PC-3 (cell line): Measurements from ENCODE around the gene AHSP. TPM values are rescaled to one million over a fixed set of nuclear protein-coding genes. Genes with fewer than 3 reads are reported as not detected.

ENCODE experiments used
- ATAC-seq: fragments of 200-7000 bp; cut with Tn5 transposase; 2 replicates; pipeline ENCODE4 v1.9.1; 2020; ENCODE audit warnings: mild to moderate bottlenecking, moderate library complexity
- BruUV-seq: library from RNA; stranded (reverse); fragments of 400-500 nt; replicated peaks from 2 replicates; lab custom pipeline; 2021; lab: Mats Ljungman, UMichigan
- CTCF ChIA-PET: fragments of 300-600 bp; sonication (Branson Sonifier 250); formaldehyde crosslinking; loops from one replicate; lab custom pipeline; 2022; ENCODE audit warnings: antibody characterized with exemption; lab: Charles Lee
- POLR2A ChIA-PET: fragments of 300-600 bp; sonication (Branson Sonifier 250); formaldehyde crosslinking; loops from one replicate; lab custom pipeline; 2022; ENCODE audit warnings: antibody characterized with exemption; ENCODE audit not compliant: unreplicated experiment; lab: Charles Lee
- DNase-seq: peaks from one replicate; pipeline ENCODE4 v3.0.0-alpha.2; 2015
- H2AFZ ChIP-seq: fragments of 300-600 bp; sonication (generic); 2 replicates; pipeline ENCODE4 v1.6.0; 2016; ENCODE audit warnings: antibody characterized with exemption, low read length
- H3F3A ChIP-seq: fragments of 300-600 bp; sonication (generic); one replicate; pipeline ENCODE4 v1.6.0; 2017; ENCODE audit warnings: antibody characterized with exemption, low read length, control low read depth, mild to moderate bottlenecking; ENCODE audit not compliant: unreplicated experiment
- H3K27ac ChIP-seq: fragments of 300-600 bp; sonication (generic); 2 replicates; pipeline ENCODE4 v1.5.1; 2016; ENCODE audit warnings: mild to moderate bottlenecking, low read length
- H3K27me3 ChIP-seq: fragments of 300-600 bp; sonication (generic); 2 replicates; pipeline ENCODE4 v1.6.1; 2016; ENCODE audit warnings: low read length, mixed read lengths
- H3K36me3 ChIP-seq: fragments of 300-600 bp; sonication (generic); 2 replicates; pipeline ENCODE4 v1.6.1; 2016; ENCODE audit warnings: low read depth, mixed run types, low read length, mixed read lengths
- H3K4me1 ChIP-seq: fragments of 300-600 bp; sonication (generic); 2 replicates; pipeline ENCODE4 v1.5.1; 2016; ENCODE audit warnings: low read length; ENCODE audit not compliant: insufficient read depth
- H3K4me2 ChIP-seq: fragments of 300-600 bp; sonication (generic); 2 replicates; pipeline ENCODE4 v1.6.0; 2016; ENCODE audit warnings: low read length
- H3K4me3 ChIP-seq: fragments of 300-600 bp; sonication (generic); 2 replicates; pipeline ENCODE4 v1.5.1; 2016; ENCODE audit warnings: mild to moderate bottlenecking, low read length, mixed read lengths
- H3K79me2 ChIP-seq: fragments of 300-600 bp; sonication (generic); 2 replicates; pipeline ENCODE4 v1.6.1; 2017; ENCODE audit warnings: low read length, mixed read lengths
- H3K9ac ChIP-seq: fragments of 300-600 bp; sonication (generic); 2 replicates; pipeline ENCODE4 v1.6.0; 2016; ENCODE audit warnings: mild to moderate bottlenecking, low read length
- H3K9me2 ChIP-seq: fragments of 300-600 bp; sonication (generic); replicated peaks from 2 replicates; pipeline ENCODE4 v1.6.1; 2016; ENCODE audit warnings: mixed run types, low read length, mixed read lengths
- H3K9me3 ChIP-seq: fragments of 300-600 bp; sonication (generic); 2 replicates; pipeline ENCODE4 v1.6.1; 2016; ENCODE audit warnings: low read length, mixed read lengths
- H4K20me1 ChIP-seq: fragments of 300-600 bp; sonication (generic); 2 replicates; pipeline ENCODE4 v1.6.1; 2016; ENCODE audit warnings: low read length, mixed read lengths
- EZH2 ChIP-seq: fragments of 300-600 bp; sonication (generic); IDR thresholded peaks from one replicate; pipeline ENCODE4 v1.6.1; 2017; ENCODE audit warnings: antibody characterized with exemption, mild to moderate bottlenecking, low read length; ENCODE audit not compliant: unreplicated experiment
- EZH2phosphoT487 ChIP-seq: fragments of 300-600 bp; sonication (generic); IDR thresholded peaks from 2 replicates; pipeline ENCODE4 v1.6.1; 2018; ENCODE audit warnings: mild to moderate bottlenecking, antibody characterized with exemption, low read length, borderline replicate concordance
- intact Hi-C: fragments of 100-400 bp; cut with micrococcal nuclease; formaldehyde crosslinking; loops from 2 replicates; pipeline ENCODE4 v1.9.0; 2023
- total RNA-seq: library from RNA; depleted of rRNA; stranded (reverse); fragments of >200 nt; gene quantifications from 2 replicates; pipeline ENCODE4 v1.2.3, GENCODE V29; 2014
- TF ChIP-seq, protein P1 (sequence below): fragments of 300-600 bp; sonication (generic); conservative IDR thresholded peaks from 2 replicates; pipeline ENCODE4 v1.5.1; 2017; ENCODE audit warnings: antibody characterized with exemption, low read depth, mild to moderate bottlenecking, low read length

The AHSP gene
- total RNA-seq, 1 experiment from 2014 or later: not detected

DNA sequence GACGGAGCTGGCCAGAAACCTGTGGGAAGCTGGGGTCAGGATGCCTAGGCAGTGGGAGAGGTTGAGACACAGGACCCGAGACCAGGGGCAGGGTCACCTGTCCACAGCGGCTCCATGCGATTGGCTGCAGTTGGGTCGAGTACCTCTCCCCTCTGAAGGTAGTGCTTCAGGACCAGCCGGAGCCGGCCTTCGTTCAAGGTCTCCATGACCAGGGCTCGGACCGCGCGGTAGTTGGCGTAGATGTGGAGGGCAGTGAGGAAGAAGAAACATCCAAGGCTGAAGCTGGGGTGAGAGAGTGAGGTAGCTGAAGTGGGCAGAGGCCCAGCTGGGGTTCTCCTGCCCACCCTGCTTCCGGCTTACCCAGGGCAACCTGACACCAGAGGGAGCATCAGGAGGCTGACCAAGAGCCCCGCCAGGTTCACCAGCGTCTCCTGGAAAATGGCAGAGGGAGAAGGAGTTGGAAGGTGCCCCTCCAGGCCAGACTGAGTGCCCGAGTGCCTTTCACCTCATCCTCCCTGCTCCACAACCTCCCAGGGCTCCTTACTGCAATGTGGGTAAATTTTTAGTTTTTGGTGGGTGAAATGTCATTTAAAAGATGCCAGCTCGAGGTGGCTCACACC, 34.1 kb upstream of the AHSP start:
- Histone ChIP-seq H2AFZ (no peak overlapping the region), H3K4me3 (no peak overlapping the region), H3F3A (no peaks in the 10 kb centered on the region), H3K27ac (no peak overlapping the region), H3K9ac (no peak overlapping the region), H4K20me1 (no peaks in the 10 kb centered on the region), H3K79me2 (no peaks in the 10 kb centered on the region), H3K4me1 (no peaks in the 10 kb centered on the region), H3K36me3 (no peaks in the 10 kb centered on the region), H3K4me2 (no peak overlapping the region), H3K9me3 (no peaks in the 10 kb centered on the region), H3K27me3 (no peaks in the 10 kb centered on the region), H3K9me2 (no peaks in the 10 kb centered on the region)
- BruUV-seq: no TSS peak
- ATAC-seq (no peak), DNase-seq (no peak)
- TF ChIP-seq EZH2phosphoT487: no peak
- TF ChIP-seq, protein P1, sequence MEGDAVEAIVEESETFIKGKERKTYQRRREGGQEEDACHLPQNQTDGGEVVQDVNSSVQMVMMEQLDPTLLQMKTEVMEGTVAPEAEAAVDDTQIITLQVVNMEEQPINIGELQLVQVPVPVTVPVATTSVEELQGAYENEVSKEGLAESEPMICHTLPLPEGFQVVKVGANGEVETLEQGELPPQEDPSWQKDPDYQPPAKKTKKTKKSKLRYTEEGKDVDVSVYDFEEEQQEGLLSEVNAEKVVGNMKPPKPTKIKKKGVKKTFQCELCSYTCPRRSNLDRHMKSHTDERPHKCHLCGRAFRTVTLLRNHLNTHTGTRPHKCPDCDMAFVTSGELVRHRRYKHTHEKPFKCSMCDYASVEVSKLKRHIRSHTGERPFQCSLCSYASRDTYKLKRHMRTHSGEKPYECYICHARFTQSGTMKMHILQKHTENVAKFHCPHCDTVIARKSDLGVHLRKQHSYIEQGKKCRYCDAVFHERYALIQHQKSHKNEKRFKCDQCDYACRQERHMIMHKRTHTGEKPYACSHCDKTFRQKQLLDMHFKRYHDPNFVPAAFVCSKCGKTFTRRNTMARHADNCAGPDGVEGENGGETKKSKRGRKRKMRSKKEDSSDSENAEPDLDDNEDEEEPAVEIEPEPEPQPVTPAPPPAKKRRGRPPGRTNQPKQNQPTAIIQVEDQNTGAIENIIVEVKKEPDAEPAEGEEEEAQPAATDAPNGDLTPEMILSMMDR: no peak
- no peak for TF ChIP-seq EZH2
- ChIA-PET CTCF (no interaction called here), POLR2A (no interaction called here)
- intact Hi-C loops: no loop called here

- ChIA-PET POLR2A (no interaction called here), CTCF (no interaction called here)
- Histone ChIP-seq H3K4me1 (no peaks in the 10 kb centered on the region), H3K9ac (no peak overlapping the region), H3K4me2 (no peak overlapping the region), H3K9me3 (no peaks in the 10 kb centered on the region), H3K9me2 (no peaks in the 10 kb centered on the region), H3K4me3 (no peak overlapping the region), H3K27me3 (no peaks in the 10 kb centered on the region), H3K27ac (no peak overlapping the region), H3F3A (no peaks in the 10 kb centered on the region), H3K36me3 (no peaks in the 10 kb centered on the region), H3K79me2 (no peaks in the 10 kb centered on the region), H2AFZ (no peak overlapping the region), H4K20me1 (no peaks in the 10 kb centered on the region)
- no TSS peak for BruUV-seq
- TF ChIP-seq EZH2phosphoT487: no peak
- TF ChIP-seq EZH2: no peak
- TF ChIP-seq, protein P1: no peak
- ATAC-seq: no peak
- intact Hi-C loops: no loop called here
- DNase-seq: no peak
Measured at GRCh38 chr16:31496670-31497069, 31.0 kb upstream of the AHSP start.

GRCh38 chr16:31498493-31498892, 29.2 kb upstream of the AHSP start:
- intact Hi-C loops: no loop called here
- no peak for ATAC-seq
- Histone ChIP-seq H3K27me3 (no peaks in the 10 kb centered on the region), H3F3A (no peaks in the 10 kb centered on the region), H2AFZ (no peak overlapping the region), H3K4me1 (no peaks in the 10 kb centered on the region), H3K9ac (no peak overlapping the region), H3K4me2 (no peak overlapping the region), H3K36me3 (no peaks in the 10 kb centered on the region), H3K9me2 (no peaks in the 10 kb centered on the region), H3K4me3 (no peak overlapping the region), H4K20me1 (no peaks in the 10 kb centered on the region), H3K27ac (no peak overlapping the region), H3K9me3 (no peaks in the 10 kb centered on the region), H3K79me2 (no peaks in the 10 kb centered on the region)
- DNase-seq: no peak
- TF ChIP-seq, protein P1: no peak
- TF ChIP-seq EZH2phosphoT487 (no peak), EZH2 (no peak)
- ChIA-PET CTCF (no interaction called here), POLR2A (no interaction called here)
- no TSS peak for BruUV-seq
